Islet of Langerhans (tissue), 1 donor: ENCODE results near the gene SAP30L.

Source experiments
- FAIRE-seq: peaks from one replicate; lab custom pipeline; 2011; peaks lifted over from hg19 to GRCh38; lab: Jason Lieb, UNC

SAP30L gene

DNA sequence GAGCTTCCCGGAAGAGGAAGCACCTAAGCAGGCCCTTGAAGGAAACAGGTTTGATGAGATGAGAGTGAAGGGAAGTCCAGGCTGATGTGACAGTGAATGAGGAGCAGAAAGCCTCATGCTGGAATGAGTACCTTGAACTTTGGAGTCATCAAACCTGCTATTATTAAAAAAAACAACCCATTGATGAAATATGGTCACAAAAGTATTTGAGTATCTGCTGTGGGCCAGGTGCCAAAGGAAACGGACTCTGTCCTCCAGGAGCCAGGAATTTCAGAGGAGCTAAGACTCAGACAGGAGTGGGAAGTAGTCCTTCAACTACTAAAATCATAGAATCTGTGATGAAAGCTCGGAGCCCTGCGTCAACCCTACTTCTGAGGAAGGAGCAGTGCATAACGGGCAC lies 20.4 kb downstream of the SAP30L start:
- no peak for FAIRE-seq

DNA sequence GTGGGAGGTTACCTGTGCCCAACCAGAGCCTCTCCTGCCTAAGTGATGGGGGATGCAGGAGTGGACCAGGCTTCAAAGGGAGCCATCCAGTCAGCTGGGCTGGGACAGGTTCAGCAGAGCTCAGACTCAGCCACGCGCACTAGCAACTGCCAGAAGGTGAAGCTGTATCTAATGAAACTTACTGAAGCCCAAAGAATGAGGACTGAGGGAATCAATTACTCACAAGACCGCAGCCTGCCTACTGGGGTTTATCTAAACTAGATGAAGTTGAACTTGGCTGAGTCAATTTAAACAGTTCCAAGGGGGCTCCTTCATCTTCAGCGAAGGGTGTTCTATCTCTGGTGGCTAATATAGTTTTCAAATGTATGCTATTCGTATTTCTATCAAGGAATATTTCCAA lies 20.9 kb downstream of the SAP30L start:
- no peak for FAIRE-seq

DNA sequence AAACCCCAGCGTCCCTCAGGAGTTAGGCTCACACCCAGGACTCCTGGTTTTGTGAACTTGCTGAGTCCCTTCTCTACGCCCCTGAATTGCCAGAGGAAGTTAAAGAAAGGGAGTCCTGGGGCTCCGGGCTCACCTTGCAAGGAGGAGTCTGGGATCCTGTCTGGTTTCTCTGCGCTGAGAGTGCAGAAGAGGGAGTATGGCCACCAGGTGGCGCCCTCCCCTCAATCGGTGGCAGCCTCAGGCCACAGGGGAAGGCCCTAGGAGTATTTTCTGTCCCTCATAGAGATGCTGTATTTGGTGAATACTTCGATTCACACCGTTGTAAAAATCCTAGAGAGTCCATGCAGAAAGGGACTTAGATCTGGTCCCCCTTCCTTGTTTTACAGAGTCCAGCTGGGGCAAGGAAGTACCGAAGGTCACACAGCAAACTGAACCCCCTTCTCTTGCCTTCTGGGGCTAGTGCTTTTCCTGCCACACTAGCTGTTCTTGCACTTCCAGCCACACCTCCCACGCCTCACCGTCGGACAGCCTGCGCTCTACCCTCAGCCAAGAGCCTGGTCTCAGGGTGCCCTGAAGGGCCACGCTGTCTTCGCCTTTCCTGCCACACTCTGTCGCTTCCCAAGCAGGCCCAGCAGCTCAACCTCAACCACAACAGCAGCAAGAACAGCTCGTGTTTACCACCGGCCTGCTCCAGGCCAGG lies 22.0 kb downstream of the SAP30L start:
- FAIRE-seq: no peak

DNA sequence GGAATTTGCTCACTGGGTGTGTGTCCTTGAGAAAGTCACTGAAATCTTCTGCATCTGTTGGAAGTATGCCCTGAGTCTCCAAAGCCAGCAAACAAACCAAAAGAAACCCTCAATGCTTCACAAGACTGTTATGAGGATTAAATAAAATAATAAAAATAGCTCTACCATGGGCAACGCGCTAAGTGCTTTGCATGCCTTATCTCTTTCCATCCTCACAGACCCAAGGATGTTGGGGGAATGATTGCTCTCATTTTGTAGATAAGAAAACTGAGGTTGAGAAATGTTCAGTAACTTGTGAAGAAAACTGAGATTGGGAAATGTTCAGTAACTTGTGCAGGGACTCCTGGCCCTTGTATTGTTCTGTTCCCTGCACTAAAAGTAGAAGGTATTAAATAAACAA lies 24.3 kb downstream of the SAP30L start:
- FAIRE-seq: no peak

DNA sequence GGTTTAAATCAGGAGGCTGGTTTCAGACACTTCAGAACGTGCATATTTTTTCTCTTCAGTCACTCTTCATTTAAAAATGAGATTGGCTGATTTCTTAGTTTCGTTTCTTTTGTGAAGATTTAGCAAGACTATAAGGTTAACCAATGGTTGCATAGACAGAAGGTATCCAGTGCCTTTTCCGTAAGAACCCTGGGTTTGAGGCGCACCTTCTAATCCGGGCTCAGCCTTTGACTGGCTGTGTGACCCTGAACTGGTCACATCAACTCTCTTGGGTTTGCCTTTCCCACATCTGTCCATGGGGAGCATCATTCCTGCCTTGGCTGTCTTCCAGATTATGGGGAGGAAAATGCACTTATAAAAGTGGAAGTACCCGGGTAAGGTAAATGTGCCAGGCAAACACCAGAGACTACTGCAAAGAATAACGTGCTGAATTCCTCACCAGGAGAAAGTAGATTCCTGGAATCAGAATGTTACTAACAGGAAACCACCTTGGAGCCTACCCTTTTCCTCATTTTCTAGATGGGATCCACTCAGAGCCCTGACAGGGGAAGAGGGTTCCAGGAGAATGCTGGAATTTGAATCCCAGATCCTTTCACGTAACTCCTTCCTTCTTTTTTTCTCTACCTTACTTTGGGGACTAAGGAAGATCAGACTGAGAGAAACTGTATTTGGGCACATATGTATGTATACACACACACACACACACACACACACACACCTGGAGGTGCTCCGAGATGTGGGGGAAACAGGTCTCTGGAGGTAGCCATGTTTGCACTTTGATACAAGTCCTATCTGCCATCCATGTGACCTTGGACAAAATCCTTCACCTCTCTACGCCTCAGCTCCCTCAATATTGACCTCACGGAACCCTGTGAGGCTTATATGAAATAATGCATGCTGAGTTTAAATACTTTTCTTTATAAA lies 25.4 kb downstream of the SAP30L start:
- FAIRE-seq: no peak

DNA sequence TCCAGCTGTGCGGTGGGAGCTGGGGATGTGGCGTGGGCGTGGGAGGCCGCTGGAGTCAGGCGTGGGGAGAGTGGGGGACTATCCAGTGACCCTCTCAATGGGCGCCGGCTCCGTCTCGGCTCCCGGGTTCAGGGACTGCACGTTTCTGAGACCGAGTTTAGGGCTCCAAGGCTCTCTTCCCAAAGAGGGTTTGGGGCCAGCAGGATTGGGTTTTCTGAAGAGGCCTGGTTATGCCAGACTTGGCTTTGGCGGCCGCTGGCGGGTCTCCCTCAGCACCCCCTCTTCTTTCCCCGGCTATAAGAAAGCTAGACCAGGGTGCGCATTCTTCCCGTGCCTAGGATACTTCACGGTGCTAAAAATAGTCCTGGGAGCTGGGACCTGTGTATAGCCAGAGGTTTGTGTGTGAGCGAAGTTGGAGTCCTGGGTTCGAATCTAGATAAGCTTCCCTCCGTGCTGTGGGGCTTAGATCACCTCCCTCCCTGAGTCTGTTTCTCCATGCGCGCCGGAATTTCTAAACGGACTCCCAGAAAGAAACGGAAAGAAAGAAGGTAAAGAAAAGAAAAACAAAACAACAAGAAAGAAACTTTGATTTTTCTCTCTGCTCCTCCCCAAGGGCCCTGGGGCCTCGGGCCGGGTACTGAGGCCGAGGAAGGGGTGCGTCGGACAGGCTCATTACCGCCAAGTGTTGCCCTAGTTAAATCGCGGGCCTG lies 27.2 kb downstream of the SAP30L start:
- no peak for FAIRE-seq

DNA sequence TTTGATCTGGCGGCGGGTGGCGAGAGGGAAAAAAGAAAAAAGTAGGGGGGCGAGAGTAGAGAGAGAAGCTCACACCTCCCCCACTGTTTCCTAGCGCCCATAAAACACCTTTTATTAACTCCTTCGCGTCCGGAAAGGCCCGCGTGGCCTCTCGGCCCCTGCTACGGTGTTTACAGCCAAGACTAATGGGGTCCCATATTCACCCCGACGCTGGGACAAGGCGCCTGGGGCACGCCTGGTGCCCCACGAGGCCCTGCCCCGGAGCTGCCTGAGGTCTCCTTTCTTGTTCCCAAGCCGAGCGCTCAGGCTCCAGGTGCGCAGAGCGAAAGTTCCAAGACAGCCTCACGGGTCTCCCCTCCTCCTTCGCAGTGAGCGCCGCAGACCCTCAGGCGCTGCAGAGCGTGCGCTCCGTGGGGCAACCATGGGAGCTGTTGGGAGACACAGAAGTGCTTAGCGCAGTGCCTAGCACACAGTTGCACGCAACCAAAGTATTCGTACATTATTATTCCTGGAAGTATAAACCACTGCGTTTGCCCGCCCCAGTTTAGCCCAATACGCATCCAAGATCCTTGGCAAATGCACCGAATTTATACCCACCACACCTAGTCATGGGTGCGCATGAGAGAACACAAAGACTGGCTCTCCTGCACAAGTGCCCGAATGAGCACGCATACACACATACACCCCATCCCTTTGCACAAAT lies 27.9 kb downstream of the SAP30L start:
- FAIRE-seq: no peak

DNA sequence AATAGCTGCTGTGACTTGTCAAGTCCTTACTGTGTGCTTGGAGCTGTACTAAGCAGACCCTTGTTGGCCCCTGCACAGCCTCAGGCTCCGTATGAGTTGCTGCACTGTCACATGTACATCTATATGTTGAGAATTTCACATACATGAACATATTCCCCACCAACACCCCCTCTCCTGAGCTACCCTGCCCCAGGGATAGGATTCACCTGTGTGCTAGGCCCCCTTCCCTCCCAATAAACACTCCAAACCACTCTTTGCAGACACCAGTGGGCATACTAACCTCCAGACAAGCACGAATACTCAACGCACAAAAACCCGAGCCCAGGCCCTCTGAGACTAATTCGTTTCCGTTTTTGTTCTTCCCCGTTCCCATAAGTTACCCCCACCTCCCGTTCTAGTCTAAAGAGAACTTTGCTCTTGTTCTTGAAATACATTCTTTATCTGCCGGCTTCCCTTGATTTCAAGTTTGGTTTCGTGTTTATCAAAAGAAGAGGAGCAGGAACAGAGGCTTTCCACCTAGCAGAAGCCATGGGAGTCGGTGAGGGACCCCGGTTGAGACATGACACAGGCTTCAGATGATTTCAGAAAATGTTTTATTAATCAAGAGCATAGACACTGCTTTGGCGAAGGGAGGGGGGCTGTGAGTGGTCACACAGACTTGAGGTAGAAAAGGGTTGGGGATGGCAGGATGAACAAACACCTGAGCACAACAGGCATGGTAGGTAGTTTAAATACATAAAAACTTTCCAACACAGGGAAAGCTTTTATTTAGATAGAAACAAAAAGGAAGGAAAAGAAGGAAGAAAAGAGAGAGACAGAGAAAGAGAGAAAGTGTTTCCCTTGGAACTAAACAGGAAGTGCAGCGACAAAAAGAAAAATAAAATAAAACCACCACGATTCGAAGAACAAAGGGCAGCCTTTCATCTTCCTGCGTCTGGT lies 28.9 kb downstream of the SAP30L start:
- no peak for FAIRE-seq

DNA sequence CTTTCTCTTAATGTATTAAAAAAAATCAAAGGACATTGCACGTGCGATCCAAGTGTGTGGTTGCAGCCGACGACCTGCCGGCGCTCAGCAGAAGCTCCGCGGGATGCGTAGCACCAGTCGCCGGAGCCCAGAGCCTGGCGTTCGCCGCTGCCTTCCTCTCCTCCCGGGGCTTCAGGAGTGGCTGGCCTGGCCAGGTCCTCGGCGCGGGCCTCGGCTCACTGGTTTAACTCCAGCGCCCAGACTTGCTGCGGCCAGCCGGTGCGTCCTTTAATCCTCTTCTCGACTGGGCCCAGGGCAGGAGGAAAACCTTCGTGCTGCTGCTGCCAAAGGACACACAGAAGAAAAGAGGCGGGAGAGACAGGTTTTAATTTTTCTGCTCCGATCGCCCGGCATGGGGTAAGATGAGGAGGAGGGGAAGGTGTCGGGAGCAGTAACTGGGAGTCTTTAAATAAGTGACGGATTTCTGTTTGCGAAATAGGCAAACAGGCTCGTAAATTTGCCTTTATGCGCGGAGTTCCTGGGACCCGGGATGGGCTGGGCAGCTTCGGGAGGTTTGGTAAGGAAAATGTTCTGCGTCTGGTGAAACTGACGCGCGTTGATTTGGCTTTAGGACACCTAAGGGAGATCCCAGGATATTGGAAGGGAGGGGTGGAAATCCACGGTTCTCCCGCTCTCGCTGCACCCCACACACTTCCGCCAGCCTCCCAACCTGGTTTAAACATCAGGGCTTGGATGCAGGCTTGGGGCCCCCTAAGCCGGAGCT lies 30.0 kb downstream of the SAP30L start:
- no peak for FAIRE-seq

DNA sequence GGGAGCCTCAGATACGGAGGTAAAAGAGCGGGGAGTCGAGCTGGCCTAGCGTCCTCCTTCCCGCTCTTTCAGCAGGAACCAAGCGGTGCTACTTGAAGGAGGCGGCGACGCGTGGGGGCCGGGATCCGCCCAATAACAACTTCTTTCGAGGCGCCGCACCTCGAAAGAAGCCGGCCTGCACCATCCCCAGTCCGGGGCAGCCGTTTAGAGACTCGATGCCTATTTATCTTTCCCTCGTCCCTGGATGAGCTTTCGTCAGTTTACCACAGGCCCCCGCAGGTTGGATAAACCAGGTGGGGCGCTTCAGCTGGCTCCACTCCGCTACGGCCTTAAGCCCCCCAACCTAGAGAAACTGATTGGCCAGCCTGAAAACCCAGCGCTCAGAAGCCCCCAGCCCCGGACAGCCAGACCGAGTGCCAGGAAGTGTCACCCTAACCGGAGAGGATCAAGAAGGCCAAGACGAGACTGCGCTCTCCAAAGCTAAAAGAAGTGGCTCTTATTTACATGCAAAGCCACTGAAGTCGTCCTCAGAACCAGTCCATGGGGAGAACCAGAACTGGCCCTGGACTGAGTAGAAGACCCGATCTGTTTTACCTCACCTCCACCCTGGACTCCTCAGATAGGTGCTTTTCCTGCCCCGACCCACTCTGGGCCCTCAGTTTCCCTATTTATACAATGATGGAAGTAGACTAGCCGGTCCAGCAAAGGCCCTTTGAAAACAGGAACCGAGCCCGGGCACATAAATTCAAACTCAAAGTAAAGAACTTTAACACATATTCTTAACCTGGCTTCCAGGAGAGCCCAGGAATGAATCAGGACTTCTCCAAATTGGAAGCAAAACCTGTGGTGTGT lies 30.8 kb downstream of the SAP30L start:
- no peak for FAIRE-seq

DNA sequence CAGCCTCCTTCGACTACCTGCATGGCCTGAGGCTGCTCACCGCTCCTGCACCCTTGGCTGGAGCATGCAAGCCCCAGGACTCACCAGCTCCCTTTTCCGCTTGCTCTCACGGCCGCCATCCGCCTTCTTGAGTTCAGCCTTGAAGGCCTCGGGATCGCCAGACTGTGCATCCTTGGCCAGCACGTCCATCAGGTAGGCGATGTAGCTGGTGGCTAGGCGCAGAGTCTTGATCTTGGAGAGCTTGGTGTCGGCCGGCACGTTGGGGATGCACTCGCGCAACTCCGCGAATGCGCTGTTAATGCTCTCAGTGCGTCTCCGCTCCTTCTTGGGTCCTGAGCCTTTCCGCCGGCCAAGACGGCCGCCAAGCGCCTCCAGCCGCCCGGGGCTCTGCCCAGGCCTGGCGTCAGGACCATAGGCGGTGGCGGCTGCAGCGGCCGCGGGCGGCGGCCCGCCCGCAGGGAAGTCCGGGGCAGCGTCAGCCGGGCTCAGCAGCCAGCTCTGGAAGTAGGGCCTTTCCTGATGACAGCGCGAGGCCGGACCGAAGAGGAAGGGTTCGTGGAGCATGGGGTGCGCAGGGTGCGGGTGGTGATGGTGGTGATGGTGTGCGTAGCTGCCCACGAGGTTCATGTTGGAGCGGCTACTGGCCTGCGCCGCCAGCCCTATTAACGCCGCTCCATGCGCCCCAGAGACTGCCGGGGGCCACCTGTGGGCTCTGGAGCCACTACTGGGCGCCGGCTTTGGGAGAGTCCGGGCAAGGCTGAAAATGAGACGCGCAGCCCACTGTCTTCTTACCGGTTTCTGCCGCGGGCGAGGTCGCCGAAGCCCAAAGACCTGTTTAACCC lies 31.8 kb downstream of the SAP30L start:
- no peak for FAIRE-seq

DNA sequence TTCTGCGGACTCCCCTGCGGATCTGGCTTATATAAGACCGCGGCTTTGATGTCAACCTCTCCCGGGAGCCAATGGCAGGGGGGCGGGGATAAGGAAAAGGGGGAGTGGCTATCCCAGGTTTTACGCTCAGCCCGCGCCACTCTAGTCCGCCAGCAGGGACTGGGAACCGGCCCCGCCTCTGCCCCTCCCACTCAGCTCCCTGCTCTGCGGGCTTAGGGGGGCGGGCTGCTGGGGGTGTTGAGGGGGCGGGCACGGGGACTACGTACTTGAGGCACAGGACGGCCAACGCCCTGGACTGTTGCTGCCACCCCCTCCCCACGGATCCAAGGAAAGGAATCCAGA lies 32.4 kb downstream of the SAP30L start, which contains the start of gene HAND1:
TSS of gene HAND1 (minus strand) at position 4 of the 342 bp plus-strand sequence. CDS start 219 bp downstream, outside the sequence.
- FAIRE-seq: no peak

DNA sequence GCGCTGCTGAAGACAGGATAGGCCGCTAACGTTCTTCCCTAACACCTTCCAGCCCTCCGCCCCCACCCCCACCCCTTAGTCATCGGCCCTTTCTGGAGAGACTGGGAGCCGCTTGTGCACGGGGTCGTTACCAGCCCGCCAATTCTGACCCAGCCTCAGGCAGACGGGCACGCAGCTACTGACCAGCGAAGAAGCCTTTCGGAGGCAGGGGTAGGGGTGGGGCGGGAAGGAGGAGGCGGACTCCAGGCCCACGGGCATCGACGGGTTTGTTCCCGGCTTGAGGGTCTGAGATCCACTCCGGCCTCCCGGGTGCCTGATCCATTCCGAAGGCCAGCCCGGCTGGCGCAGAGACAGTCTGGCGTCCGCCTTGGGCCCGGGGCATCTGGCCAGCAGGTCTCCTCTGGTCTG lies 33.0 kb downstream of the SAP30L start:
- no peak for FAIRE-seq

DNA sequence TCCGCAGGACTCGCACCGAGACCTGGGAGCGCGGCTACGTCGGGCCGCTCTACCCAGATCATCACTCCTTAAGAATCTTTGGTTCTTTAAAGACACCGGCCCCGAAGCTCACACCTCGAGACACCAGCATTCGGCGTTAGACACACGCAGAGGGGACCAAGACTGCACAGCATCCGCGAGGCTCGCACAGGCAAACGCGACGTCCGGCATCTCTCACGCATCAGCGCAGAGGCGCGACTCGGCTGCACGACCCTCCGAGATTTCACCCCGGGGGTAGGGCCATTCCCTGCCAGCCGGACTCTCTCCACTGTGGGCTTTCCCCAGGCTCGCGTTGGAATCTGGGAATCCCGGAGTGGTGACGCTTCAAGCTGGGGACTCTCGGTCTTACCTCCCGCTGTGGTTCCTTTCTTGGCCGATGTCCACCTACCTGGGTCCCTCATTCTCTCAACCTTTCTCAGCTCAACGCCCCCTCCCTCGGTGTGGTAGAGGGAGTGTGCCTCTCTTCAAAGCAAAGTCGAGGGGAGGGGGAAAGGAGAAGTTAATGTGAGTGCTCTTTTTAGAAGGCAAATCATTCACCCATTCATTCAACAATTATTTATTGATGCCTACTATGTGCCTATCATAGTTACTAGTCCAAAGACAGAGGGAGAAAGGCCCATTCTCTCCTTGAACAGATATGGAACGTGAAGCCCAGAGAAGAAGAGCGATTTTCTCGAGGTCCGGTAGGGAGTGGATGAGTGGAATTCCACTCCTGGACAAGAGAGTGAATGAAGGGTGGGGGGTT lies 33.6 kb downstream of the SAP30L start:
- no peak for FAIRE-seq

DNA sequence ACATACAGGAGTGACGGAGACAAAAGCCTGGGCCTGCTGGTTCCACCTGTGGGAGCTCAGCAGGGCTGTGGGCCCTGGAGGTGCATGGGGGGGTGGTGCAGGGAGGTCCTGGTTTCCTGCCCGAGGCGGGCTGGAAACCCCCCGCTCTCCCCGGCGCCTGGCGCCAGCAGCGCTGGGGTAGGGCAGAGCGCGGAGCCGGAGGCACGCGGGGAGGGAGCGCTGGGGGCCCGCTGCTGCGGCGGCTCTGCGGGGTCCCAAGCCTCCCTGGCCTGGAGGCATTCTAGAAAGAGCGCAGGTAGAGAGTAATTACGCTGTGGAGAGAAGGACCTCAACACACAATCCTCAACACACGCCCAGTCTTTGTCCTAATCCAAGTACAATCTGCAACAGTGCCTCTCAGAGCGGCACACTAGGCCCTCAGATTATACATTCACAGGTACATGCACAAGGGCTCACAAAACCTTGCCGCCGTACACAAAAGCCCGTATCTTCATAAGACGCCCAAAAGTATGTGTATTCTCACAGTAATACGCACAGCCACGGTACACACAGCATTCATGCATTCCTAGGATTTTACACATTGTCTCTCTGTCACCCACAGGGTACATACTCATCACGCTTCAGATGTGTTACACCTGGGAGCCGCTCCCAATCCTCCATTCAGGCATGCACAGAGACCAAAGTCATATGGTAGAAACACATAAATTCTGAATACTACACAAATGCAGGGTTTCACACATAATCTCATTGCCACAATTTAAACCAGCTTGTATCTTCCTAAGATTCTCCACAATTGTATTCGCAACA lies 34.4 kb downstream of the SAP30L start:
- no peak for FAIRE-seq

DNA sequence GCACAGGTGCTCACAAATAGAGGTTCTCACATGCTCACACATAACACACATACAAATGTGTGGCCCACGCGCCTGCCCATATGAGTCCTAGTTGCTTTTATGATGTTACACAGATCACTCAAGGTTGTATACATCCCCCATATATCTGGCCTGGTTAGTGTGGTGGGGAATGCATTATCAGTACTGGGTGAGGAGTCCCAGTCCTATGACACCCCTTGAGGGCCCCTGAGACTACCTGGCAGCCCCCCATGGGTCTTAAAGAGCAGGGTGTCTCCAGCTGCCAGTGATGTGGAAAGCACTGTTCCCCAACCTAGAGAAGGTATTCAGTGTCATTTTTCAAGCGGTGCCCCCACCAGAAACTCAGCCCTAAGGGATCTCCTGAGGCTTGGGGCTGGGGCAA lies 35.0 kb downstream of the SAP30L start:
- no peak for FAIRE-seq
